GM19397 (cell line): ENCODE measurements around the gene LHFPL6.

Source experiments
- ATAC-seq: cut with Tn5 transposase; IDR thresholded peaks from one replicate; pipeline ENCODE4 v1.9.1; 2021; ENCODE audit warnings: mild to moderate bottlenecking, moderate library complexity; ENCODE audit not compliant: unreplicated experiment

Gene LHFPL6

GRCh38 chr13:39419068-39419467, 183.9 kb downstream of the LHFPL6 start:
- ATAC-seq, result no peak

DNA sequence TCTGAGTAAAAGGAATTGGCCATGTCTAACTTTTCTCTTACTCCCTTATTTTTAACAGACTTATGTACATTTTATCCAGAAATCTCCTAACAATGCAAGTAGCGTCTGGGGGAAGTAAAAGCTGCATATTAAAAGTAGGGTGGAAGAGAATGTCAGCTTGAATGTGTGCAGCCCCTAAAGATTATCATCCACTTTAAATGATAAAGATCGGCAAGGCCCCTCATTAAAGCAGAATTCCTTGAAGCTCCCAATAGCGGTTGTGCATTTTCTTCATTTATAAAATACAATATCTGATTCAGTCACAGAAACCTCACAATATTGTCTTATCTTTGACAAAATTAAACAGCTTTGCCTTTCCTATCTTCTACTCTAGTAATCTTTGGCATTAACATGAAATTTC, 184.6 kb downstream of the LHFPL6 start:
- no peak for ATAC-seq

DNA sequence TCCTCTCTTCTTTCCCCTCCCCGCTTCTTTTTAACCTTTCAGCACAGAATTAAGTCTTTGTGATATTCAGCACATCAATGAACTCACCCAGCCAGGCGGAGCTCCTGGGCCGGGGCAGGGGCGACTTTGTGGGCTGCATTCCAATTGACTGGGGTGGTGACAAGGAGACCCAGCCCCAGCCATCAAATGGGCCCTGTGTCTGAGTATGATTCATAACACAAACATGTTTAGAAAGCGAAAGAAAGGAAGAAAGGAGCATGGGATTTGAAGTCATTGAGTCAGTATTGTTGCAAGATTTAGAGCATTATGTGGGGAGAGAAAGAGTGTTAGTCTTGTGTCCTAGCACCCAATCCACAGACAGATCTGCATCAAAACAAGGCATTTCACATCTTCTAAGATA, 185.3 kb downstream of the LHFPL6 start:
- ATAC-seq, result no peak

- no peak for ATAC-seq
Measured at GRCh38 chr13:39417131-39417530, 185.9 kb downstream of the LHFPL6 start.

DNA sequence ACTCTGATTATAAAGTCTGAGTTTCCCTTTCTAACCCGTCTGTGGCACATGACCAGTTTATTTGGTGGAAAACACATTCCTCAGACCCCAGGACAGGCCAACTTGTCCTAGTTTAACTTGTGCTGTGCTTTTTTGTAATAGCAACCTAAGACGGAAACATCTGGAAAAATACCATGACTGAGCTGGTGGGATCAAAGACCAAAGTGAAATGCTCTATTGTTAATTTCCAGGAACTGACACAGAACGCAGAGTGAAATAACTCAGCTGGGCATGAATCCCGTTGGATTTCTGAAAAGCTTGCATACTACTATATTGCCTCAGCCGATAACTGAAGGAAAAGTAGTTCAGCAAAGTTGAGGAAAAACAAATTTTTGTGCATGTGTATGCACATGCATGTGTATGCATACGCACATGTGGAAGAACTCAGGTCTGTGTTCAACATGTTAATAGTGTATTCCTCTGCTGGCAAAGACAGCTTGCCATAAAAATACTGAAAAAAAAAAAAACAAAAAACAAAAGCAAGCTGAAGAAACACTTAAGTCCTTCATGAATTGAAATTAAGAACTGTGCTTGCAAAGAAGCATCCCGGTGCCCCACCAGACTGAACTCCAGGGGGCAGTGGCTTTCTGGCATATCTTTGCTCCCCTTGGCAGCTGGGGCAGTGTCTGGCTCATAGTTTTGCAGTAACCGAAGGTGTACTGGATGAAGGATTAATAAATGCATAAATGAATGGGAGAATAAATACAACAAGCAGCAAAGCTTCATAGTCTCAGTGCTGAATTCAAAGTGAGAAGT, 187.8 kb downstream of the LHFPL6 start:
- ATAC-seq, result no peak

DNA sequence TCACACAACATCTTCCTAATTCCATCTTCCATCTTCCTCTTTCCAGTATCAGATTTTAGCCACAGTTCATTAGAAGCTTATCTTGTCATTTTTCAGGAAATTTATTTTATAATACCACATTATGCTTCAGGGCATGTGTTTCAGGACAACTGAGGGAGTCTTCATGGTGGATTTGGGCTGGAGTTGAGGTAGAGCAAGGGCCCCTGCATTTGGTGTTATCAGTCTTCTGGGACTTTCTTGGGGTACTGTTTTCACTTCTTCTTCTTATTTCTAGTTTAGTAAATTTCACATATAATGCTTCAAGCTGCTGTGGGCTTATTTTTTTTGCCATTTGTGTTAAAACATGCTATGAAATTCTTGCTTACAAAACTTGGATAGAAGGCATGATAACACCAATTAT, 188.7 kb downstream of the LHFPL6 start:
- no peak for ATAC-seq

- ATAC-seq, result no peak
Measured at GRCh38 chr13:39411511-39411910, 191.5 kb downstream of the LHFPL6 start.

DNA sequence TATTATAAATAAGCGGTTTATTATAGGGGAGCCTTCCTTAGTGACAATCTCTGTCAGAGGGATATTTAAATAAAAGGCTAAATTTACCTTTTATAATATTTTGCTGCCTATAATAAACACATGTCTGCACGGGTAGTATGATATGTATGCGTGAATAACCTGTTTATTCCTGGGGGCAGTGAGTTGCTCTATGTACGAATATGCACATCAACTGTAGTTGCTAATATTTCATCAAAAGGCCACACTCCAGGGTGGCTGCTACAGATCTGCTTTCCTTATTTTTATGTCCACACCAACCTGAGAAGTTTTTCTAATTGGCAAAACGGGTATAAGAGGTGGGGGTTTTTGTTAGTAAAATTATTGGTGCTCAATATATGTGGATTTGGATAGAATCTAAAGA, 192.0 kb downstream of the LHFPL6 start:
- no peak for ATAC-seq

DNA sequence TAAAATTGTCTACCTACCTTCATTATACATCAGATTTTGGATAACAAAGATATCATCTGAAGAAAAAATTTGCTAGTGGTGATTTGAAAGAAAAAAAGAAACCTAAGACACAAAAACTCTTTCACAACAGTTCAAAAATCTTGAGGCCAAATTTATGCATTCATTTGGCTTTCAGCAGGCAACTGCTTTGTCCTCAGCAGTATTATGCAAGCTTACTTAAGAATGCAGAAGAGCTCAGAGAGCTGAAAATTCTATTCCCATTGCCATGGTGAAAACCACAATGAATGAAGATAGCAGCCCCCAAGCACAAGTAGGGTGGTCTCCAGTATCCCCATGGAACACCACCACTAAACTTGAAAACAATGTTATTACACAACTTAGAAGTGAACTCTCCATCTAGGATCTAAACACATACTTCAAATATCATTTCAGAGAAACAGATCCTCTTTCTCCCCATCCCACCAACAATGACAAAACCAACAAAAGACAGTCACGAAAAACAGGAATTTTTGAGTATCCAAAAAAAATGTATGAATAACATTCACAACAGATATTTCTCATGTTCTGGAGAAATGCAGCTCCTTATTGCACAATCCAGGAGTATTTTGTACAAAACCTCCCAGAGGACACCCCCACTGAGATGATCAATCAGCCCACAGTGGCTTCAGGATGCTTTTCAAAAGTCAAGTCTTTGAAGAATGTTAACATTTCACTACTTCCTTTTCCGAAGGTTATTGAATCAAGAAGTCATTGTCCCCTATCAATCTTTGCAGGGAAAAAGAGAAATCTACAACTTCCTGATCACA, 192.7 kb downstream of the LHFPL6 start:
- ATAC-seq, result no peak

DNA sequence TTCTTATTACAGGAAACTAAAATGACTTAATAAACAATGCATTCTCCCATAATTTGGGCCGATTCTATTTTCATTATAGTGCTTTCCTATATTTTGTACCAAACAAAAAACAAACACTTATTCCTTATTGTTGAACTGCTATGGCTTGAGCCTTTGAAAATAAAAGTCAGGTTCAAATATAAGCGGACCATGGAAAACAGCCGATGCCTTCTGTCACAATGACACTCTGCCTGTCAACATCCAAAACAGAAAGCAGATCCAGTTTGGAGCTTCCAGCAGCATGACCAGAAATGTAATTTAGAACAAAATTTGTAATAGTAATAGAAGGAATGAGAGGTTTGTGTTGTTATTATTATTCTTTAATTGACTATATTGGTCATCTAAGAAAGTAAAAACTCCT, 194.5 kb downstream of the LHFPL6 start:
- no peak for ATAC-seq

- no peak for ATAC-seq
Measured at GRCh38 chr13:39407786-39408185, 195.2 kb downstream of the LHFPL6 start.

DNA sequence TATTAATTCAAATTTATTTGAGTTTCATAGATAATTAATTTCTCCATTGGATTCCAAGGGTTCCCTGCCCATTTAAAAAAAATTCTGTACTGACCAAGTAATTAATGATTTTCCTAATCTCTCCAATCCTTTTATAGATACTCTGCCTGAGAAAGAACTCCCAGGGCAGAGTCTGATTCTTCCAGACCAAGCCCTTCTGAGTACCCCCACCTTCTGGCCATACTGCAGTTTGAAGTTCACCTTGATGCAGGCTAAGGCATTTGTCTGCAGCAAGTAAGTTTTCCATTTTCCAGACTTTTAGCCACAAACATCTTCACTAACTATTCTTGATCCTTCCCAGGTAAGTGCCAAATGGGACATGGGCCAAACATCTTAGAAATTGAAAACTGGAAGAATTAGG, 195.9 kb downstream of the LHFPL6 start:
- ATAC-seq, result no peak

- ATAC-seq, result no peak
Measured at GRCh38 chr13:39406688-39407087, 196.3 kb downstream of the LHFPL6 start.

DNA sequence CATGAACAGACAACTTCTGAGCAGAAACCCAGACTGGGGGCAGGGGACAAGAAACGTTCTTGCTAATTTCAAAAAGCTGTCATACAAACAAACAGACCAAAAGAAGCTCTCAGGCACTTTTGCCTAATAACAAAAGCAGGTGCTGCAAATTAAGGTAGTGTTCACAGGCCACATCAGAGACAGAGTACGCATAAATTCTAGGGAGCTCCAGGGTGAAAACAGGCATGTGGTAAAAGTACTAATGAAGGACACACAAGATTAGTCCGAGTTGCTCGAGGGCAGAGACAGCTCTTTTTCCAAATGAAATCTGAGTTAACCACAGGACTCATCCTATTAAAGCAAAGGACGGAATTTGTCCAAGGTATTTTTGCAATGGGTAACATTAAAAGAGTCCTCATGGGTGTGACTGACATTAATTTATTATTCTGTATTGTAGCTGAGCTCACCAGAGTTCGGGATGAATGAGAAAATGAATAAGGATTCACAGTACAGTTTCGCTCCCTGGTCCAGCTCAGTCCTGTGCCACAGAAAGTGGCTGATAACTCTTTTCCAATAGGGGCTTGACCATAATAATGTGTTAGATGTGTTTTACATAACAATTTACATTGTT, 197.3 kb downstream of the LHFPL6 start:
- no peak for ATAC-seq

GRCh38 chr13:39405107-39405506, 197.9 kb downstream of the LHFPL6 start:
- ATAC-seq, result no peak

GRCh38 chr13:39403106-39403505, 199.9 kb downstream of the LHFPL6 start:
- no peak for ATAC-seq

- ATAC-seq, result no peak
Measured at GRCh38 chr13:39402221-39402970, 200.6 kb downstream of the LHFPL6 start.

- no peak for ATAC-seq
Measured at GRCh38 chr13:39401756-39402155, 201.2 kb downstream of the LHFPL6 start.

- ATAC-seq, result no peak
Measured at GRCh38 chr13:39401046-39401705, 201.8 kb downstream of the LHFPL6 start.

GRCh38 chr13:39399102-39399501, 203.9 kb downstream of the LHFPL6 start:
- no peak for ATAC-seq

- ATAC-seq, result no peak
Measured at GRCh38 chr13:39397896-39398265, 205.1 kb downstream of the LHFPL6 start.
